Mesothelial cell of epicardium (in vitro differentiated cells): ENCODE measurements around the gene TAF1D. TPM values are rescaled to one million over a fixed set of nuclear protein-coding genes. Genes with fewer than 3 reads are reported as not detected.

Experiments used
- microRNA-seq: library from miRNA; unstranded; fragments of <30 nt; microRNA quantifications from one replicate; pipeline ENCODE4 v1.2.0, GENCODE V29; 2021; ENCODE audit warnings: inconsistent platforms, mixed read lengths
- total RNA-seq: library from RNA; stranded (reverse); gene quantifications from 3 replicates; pipeline ENCODE4 v1.2.1, GENCODE V29; 2021

The TAF1D gene
- total RNA-seq, 1 donor from 2014 or later, result 155 TPM

Small RNA genes lying within 50 kb of the gene (microRNA-seq; reads per million reads assigned to microRNA genes)
- 4.4 reads per million, percentile 15 among the genes with 10 or more reads in this experiment for gene MIR1304

Other genes starting within 250 kb of the TAF1D start
- gene SMCO4, start 198.1 kb downstream of the TAF1D start, total RNA-seq, result 6.8 to 8.4 TPM (median 6.8 TPM) in 3 replicates
- gene CEP295, start 79.8 kb downstream of the TAF1D start, total RNA-seq, result 16.6 to 18.6 TPM (median 17.6 TPM) in 3 replicates
- gene C11orf54, start 177 bp upstream of the TAF1D start, total RNA-seq, result 29.0 to 37.7 TPM (median 34.5 TPM) in 3 replicates
- gene MED17, start 42.8 kb upstream of the TAF1D start, total RNA-seq, result 54.0 to 58.4 TPM (median 55.5 TPM) in 3 replicates
- not detected in 3 replicates for gene VSTM5, start 109.1 kb upstream of the TAF1D start, total RNA-seq